ENCODE data around the gene ZBP1.

The ZBP1 gene

DNA sequence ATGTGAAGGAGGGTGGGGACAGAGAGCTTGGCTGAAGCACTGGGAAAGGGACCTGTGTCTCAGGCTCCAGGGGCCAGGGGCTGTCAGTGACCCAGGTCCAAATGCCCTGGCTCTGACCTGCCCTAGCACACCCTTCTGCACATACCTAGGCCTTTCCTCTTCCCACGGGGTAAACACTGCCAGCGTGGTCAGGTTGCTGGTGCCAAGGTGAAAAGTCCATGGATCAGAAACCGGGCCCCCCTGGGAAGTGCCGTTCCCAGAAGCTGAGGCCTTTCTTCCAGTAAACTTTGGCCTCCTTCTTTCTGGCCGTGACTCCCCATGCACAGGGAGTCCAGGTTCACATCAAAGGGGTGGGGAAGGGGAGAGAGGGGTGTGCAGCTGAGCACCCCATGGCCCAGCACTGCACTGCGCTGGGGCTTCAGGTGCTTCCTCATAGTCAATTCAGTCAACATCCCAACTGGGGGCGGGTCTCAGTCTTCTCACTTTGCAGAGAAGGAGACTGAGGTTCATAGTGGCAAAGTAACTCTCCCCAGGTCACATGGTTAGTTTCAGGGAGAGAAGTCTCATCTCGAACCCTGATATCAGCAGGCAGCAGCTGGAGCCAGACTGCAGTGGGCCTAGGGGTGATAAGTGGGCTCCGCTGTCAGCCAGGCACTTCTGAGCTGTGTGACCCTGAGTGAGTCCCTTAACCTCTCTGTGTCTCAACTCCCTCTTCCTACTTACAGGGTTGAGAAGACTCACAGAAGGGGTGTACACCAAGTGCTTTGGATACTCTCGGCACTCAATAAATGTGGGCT lies 42.3 kb downstream of the ZBP1 start:
- H3K4me3 ChIP-seq (ENCODE audit: low read length) = no peak overlapping the region
- DNase-seq (ENCODE audit: low read depth) = no peak
- TF ChIP-seq, protein P1, sequence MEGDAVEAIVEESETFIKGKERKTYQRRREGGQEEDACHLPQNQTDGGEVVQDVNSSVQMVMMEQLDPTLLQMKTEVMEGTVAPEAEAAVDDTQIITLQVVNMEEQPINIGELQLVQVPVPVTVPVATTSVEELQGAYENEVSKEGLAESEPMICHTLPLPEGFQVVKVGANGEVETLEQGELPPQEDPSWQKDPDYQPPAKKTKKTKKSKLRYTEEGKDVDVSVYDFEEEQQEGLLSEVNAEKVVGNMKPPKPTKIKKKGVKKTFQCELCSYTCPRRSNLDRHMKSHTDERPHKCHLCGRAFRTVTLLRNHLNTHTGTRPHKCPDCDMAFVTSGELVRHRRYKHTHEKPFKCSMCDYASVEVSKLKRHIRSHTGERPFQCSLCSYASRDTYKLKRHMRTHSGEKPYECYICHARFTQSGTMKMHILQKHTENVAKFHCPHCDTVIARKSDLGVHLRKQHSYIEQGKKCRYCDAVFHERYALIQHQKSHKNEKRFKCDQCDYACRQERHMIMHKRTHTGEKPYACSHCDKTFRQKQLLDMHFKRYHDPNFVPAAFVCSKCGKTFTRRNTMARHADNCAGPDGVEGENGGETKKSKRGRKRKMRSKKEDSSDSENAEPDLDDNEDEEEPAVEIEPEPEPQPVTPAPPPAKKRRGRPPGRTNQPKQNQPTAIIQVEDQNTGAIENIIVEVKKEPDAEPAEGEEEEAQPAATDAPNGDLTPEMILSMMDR (conservative IDR thresholded peaks at IDR 0.05; ENCODE audit: low read depth, low read length) = no peak

DNA sequence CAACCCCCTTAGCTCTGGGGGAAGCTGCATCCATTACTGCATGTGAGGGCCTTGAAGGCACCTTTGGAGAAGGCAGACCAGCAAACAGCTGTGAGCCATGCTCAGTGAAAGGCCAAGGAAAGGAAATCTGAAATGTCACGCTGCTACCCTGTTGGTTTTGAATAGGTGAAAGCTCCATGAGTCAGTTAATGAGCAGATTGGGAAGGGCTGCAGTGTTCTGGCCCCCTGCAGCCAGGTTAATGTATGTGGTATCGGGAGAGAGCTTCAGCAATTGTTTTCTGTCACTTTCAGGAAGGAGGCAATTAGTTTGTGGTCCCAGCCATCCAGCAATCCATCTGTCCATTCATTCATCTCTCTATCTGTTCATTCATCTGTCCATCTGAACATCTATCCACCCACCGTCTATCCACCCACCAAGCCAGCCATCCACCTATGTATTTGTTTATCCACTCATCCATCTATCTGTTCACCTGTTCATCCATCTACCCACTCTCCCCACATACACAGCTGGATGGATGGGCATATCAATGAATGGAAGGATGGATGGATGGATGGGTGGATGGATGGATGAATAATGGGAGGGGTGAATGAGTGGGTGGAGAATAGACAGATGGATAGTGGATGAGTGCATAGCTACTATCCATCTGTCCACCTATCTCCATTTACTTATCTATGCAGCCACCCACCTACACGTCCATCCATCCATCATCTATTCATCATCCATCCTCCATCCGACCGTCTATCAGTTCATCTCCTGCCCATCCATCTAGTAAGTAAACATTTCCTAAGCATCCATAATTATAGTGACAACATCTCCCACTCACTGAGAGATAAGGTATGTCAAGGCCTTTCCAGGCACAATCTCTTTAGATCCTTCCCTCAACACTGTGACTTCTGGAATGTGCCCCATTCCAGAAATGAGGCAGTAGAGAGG lies 43.3 kb downstream of the ZBP1 start:
- no peak overlapping the region for H3K4me3 ChIP-seq (ENCODE audit: low read length)
- DNase-seq (ENCODE audit: low read depth) = no peak
- TF ChIP-seq, protein P1 (conservative IDR thresholded peaks at IDR 0.05; ENCODE audit: low read depth, low read length) = no peak

DNA sequence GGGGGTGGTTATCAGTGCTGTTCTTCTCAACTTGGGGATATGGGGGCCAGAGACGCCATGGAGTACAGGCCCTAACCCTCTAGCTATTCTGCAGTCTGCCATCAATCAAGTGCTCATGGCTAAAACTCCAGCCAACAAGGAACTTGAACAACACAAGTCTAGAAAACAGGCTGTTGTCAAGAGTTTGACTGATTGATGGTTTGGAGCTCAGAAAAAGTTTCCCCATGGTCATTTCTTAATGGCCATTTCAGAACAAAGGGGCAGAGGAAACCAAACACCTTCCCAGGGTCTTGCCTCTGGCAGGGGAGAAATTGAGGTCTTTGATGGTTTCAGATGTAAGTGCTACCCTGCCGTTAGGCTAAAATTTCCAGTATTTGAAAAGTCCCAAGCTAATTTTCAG lies 44.2 kb downstream of the ZBP1 start:
- no peak for DNase-seq (ENCODE audit: low read depth)
- TF ChIP-seq, protein P1 (conservative IDR thresholded peaks at IDR 0.05; ENCODE audit: low read depth, low read length) = no peak
- H3K4me3 ChIP-seq (ENCODE audit: low read length) = no peak overlapping the region

DNA sequence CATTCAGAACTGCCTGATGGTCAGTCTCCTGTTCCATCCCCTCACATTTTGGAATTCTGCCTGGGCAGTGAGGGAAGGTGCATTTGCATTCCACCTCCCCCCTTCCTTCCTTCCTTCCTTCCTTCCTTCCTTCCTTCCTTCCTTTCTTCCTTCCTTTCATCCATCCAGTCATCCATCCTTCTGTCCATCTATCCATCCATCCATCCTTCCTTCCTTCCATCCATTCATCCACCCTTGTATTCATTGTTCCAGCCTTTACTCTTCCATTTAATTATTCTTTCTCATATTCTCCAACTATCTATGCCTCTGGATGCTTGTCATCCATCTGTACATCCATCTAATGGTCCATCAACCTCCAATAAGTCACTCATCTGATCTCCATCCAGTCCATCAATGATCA lies 45.3 kb downstream of the ZBP1 start:
- TF ChIP-seq, protein P1 (conservative IDR thresholded peaks at IDR 0.05; ENCODE audit: low read depth, low read length) = no peak
- H3K4me3 ChIP-seq (ENCODE audit: low read length) = no peak overlapping the region
- no peak for DNase-seq (ENCODE audit: low read depth)

DNA sequence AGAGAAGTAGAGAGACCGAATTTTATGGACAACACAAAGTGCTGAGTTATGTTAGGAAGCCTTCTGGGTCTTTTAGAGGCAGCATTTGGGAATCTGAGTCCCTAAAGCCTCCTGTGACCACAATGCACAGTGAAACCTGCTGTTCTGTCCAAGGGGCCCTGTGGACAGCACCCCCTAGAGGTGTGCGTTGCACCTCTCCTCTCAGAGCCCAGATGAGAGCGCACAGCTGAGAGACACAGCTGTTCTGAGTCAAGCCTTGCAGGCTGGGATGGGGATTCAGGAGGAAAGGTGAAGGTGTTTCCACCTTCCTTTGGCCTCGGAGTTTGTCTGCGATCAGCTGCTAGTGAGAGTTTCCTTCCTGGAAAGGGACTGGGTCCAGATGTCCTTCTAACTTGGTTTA lies 46.3 kb downstream of the ZBP1 start:
- H3K4me3 ChIP-seq (ENCODE audit: low read length) = no peak overlapping the region
- TF ChIP-seq, protein P1 (conservative IDR thresholded peaks at IDR 0.05; ENCODE audit: low read depth, low read length) = peak; percentile 11
- DNase-seq (ENCODE audit: low read depth) = no peak

DNA sequence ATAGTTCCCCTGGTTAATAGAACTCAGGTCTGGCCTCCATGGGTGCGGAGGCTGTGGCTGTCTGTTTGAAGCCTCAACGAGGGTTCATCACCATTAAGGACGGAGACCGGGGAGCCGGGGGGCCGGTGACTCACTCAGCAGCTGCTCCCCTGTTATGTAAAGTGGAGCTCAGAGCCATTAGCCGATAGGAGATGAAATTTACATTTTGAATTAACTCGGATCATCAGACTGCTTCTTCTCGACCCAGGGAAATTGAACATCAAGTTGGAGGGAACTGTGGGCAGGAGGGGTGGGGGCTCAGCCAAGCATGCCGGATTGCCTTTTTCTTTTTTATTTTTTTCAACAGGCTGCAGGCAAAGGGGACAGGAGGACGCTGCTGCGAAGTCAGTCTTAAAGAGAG lies 47.0 kb downstream of the ZBP1 start:
- TF ChIP-seq, protein P1 (conservative IDR thresholded peaks at IDR 0.05; ENCODE audit: low read depth, low read length) = no peak
- DNase-seq (ENCODE audit: low read depth) = no peak
- no peak overlapping the region for H3K4me3 ChIP-seq (ENCODE audit: low read length)

Data from retinal pigment epithelial cell (primary cell).